Measurements from ENCODE around the gene SUGCT.

SUGCT gene

DNA sequence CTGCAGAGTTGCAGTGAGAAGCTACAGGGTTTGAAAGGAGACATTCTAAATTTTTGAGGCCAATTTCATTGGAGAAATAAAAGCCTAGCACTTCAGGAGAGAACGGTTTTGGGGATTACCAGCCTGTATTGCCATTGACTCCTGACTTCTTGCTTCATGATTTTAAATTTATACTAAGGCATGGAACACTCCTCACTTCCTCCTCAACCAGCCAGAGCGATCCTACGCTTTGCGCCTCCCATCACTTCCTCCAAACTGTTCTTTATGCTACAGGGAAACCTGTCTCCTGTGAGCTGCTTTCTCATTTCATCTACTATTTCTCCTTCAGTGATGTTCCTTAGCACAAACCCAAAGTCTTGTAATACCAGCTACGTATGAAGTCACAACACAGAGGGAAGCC lies 495.1 kb downstream of the SUGCT start:
- TF ChIP-seq, protein P1, sequence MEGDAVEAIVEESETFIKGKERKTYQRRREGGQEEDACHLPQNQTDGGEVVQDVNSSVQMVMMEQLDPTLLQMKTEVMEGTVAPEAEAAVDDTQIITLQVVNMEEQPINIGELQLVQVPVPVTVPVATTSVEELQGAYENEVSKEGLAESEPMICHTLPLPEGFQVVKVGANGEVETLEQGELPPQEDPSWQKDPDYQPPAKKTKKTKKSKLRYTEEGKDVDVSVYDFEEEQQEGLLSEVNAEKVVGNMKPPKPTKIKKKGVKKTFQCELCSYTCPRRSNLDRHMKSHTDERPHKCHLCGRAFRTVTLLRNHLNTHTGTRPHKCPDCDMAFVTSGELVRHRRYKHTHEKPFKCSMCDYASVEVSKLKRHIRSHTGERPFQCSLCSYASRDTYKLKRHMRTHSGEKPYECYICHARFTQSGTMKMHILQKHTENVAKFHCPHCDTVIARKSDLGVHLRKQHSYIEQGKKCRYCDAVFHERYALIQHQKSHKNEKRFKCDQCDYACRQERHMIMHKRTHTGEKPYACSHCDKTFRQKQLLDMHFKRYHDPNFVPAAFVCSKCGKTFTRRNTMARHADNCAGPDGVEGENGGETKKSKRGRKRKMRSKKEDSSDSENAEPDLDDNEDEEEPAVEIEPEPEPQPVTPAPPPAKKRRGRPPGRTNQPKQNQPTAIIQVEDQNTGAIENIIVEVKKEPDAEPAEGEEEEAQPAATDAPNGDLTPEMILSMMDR (IDR thresholded peaks at IDR 0.05; ENCODE audit: extremely low read depth, insufficient read depth, missing control alignments), result no peak
- DNase-seq (ENCODE audit: low spot score), result no peak
- in situ Hi-C loops (cut with MboI; ENCODE audit: low pct_unique_long_range_greater_than_20kb, low sequenced_read_pairs, unreplicated experiment), result no loop called here

DNA sequence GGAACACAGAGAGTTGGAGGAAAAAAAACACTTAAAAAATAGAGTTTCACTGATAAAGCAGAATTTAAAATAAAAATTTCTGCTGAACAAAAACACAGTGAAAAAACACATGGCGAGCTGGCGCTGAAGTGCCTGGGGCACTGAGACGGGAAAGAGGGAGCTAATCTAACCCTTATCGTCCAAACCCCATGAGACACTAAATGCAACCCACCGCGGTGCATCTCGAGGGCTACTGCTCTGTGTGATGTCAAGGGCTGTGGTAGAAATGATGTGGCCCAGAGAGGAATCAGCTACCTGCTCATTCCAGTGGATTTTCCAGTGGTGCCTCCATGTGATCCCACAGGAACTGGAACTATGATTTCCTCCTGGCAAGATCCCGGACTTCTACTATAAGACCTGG lies 499.3 kb downstream of the SUGCT start:
- no peak for DNase-seq (ENCODE audit: low spot score)
- TF ChIP-seq, protein P1 (IDR thresholded peaks at IDR 0.05; ENCODE audit: extremely low read depth, insufficient read depth, missing control alignments), result no peak
- in situ Hi-C loops (cut with MboI; ENCODE audit: low pct_unique_long_range_greater_than_20kb, low sequenced_read_pairs, unreplicated experiment), result no loop called here

GRCh38 chr7:40638545-40639320 lies 503.9 kb downstream of the SUGCT start:
- TF ChIP-seq, protein P1 (IDR thresholded peaks at IDR 0.05; ENCODE audit: extremely low read depth, insufficient read depth, missing control alignments), result no peak
- no peak for DNase-seq (ENCODE audit: low spot score)
- in situ Hi-C loops (cut with MboI; ENCODE audit: low pct_unique_long_range_greater_than_20kb, low sequenced_read_pairs, unreplicated experiment), result no loop called here

DNA sequence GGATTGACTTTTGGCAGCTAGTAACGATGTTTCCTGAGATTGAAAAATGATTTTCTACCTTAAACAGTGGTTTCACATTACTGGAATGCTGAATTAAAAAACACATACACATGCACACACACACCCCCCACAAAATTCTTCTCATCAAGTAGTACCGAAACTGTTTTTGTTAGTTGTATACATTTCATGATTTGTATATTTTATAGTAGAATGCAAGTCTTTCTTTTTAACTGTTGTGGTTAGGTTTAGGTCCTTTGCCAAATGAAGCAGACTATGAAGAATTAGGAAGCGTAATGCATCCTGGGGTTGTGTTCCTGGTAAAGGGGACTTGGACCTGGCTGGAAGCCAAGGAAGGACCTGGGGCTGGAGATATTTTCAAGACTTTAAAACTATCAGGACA lies 505.8 kb downstream of the SUGCT start:
- no peak for DNase-seq (ENCODE audit: low spot score)
- in situ Hi-C loops (cut with MboI; ENCODE audit: low pct_unique_long_range_greater_than_20kb, low sequenced_read_pairs, unreplicated experiment), result no loop called here
- TF ChIP-seq, protein P1 (IDR thresholded peaks at IDR 0.05; ENCODE audit: extremely low read depth, insufficient read depth, missing control alignments), result no peak

- DNase-seq (ENCODE audit: low spot score), result no peak
- TF ChIP-seq, protein P1 (IDR thresholded peaks at IDR 0.05; ENCODE audit: extremely low read depth, insufficient read depth, missing control alignments), result no peak
- in situ Hi-C loops (cut with MboI; ENCODE audit: low pct_unique_long_range_greater_than_20kb, low sequenced_read_pairs, unreplicated experiment), result no loop called here
These were observed 506.9 kb downstream of the SUGCT start for GRCh38 chr7:40641701-40642100.

- TF ChIP-seq, protein P1 (IDR thresholded peaks at IDR 0.05; ENCODE audit: extremely low read depth, insufficient read depth, missing control alignments), result no peak
- in situ Hi-C loops (cut with MboI; ENCODE audit: low pct_unique_long_range_greater_than_20kb, low sequenced_read_pairs, unreplicated experiment), result no loop called here
- no peak for DNase-seq (ENCODE audit: low spot score)
These were observed 508.9 kb downstream of the SUGCT start for GRCh38 chr7:40643664-40644063.

Measured in GM13977 (cell line).